NOMO-1 treated with dmso at 0.1 percent for 144 hours (cell line): ENCODE results near the gene MYO1B.

ENCODE experiments used
- DNase-seq: peaks from one replicate; lab custom pipeline; 2025; ENCODE audit not compliant: unreplicated experiment; lab: John Stamatoyannopoulos, UW

MYO1B gene

DNA sequence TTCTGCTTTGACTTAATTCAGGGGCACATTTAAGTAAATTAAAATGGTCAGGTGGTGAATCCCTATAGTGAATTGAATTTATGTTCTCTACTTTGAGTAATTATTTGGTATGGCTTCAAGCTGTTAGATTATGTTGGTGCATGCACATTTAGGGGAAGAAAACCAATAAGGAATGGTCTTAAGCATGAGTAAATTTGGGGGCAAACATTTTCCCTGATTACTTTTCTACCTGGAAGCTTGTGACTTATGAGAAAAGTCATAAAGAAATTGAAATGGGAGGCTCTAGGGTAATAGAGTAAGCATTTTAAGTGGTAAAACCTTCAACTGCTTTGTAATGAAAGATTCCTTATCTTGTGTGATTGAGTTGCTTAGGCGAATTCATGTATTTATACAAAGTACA lies 112.5 kb downstream of the MYO1B start:
- DNase-seq: no peak

DNA sequence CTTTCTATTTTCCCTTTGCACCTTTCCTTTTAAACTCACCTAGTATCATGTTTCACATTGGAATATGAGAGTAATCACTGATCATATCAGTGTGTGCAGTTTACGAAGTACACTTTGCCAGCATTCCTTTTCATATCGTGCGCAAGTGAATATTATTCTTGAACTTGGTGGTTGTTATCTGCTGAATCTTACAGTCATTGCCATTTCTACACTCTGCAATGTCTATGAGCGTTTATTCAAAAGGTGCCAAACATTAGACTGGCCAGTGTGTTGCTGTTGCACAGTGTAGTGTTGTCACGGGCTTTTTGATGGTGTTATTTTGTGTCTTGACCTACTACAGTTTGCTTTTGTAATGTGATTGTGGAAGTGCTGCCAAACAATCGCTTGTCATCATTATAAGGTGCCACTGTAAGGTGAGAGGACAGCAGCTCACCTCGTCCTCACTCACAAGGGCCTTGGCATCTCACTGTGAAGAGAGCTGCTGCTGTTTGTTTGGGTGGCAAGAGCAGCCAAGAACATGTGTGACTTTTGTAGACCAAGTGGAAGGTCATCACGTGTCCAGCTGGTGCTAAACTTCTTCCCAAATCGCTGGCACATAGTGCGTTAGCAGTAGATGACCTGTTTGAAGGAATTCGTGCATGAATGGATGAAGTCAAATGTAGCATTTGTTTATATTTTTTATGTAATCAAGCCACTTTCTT lies 113.3 kb downstream of the MYO1B start:
- DNase-seq: no peak

DNA sequence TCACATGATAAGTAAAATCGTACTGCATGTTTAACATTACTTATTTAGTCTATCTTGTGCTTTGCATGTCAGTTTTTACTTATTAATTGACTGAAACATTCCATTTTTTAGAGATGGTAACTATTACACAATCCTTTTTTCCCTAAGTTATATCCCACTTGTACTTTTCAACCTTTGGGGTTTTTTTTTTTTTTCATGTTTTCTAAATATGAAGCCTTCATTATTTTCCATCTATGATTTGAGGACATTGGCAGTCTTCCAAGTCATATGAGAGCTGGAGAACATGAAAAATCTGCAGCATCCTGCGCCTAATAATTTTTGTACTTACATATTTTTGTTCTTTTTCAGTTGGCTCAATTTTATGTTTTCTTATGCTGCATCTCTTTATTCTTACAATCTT lies 113.9 kb downstream of the MYO1B start:
- DNase-seq: no peak

DNA sequence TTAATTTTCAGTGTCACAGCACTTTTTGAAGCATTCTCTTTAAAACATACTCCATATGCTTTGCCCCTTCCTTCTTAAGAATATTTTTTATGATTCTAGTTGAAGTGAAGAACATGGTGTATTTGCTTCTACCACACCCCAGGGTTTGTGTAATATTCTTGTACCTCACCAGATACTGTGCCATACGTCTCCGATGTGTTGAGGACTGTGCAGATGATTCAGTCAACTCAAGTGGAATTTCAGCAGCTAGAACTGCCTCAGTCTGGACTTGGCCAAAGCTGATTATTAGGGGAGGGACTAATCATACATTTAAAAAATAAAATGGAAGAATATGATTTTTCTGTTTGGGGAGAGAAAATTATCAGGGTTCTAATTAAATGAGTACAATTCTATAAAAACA lies 115.7 kb downstream of the MYO1B start:
- DNase-seq: no peak

- no peak for DNase-seq
Observed at GRCh38 chr2:191362841-191363240, 117.6 kb downstream of the MYO1B start.

GRCh38 chr2:191363267-191363666 lies 118.1 kb downstream of the MYO1B start:
- DNase-seq: peak; percentile 2

GRCh38 chr2:191365089-191365488 lies 119.9 kb downstream of the MYO1B start:
- no peak for DNase-seq

DNA sequence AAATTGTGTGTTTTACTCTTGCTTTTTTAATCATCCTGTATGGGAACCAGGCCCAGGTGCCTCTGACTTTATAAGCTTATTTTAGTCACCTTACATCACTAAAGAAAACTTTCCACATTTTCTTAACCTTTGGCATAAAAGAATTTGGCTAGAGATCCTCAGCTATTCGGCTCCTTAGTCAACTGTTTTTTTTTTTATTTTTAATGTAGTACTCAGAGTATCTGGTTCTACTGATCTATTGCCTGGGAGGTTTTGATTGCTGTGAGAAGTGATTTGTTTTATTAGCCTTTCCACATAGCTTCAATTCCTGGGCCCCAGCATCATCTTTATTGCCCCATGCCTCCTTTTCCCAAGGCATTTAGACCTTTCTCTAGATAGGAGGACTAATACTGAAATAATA lies 121.0 kb downstream of the MYO1B start:
- DNase-seq: no peak

DNA sequence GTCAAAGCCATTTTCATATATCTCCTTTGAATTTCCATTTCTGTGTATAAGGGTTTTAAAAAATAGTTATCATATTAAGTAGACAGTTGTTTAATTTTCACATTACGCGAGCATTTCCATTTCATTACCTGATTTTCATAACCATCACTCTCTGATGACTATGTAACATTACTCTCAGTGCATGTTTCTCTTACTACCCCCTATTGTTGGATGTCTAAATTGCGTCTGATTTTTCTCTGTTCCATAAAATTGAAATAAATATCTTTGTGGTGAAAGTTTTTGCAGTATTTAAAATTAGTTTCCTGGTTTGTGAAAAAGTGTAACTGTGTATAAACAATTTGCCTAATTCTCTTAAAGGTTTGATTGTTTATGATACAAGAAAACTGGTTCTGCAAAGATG lies 123.8 kb downstream of the MYO1B start:
- DNase-seq: no peak

DNA sequence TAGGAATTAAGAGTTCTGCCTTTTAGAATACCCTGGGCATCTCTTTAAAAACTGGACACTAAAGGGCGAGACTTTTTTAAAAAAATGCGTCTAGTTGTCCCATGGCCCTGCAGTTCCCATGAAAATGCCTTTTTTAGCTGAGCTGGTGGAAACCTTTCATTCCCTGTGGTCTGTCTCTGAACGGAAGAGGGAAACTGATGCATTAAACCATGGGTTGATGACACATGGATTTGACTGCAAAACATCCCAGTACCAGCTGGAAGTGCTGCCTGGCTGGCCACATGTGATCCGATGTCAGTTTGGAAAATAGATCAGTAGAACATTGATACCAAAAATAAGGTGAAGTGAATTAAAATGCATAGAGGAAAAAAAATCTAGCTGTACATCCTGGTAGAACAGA lies 129.2 kb downstream of the MYO1B start:
- no peak for DNase-seq

GRCh38 chr2:191374939-191375338 lies 129.7 kb downstream of the MYO1B start:
- no peak for DNase-seq

DNA sequence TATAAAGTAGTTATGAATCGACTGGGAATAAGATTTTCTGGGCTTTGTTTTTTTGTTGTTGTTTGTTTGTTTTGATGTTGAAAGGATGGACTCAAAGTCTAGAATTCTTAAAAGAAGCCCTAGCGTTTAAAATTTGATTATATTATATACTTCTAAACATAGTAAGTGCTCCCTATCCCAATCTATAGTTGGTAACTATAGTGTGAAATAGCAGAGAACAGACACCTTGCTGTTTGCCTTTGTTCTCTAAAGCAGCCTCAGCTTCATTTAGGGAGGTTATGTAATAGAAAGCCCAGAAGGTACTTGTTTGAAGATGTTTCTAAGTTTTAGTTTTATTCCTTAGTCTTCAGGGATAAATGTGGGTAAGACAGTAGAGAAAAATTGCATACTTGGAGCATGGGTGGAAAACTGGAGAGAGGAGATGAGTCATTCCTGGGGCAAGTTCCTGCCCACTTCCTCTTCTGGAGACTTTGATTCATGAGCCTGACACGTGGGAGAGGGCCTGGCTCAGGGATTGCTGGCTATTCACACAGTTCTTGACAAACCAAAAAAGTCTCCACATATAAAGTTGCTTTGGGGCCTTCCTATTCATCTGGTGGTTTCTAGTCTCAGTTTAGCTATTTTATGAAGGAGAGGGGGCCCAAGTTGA lies 131.9 kb downstream of the MYO1B start:
- peak; percentile 68 for DNase-seq

- no peak for DNase-seq
Observed at GRCh38 chr2:191379375-191379774, 134.2 kb downstream of the MYO1B start.

DNA sequence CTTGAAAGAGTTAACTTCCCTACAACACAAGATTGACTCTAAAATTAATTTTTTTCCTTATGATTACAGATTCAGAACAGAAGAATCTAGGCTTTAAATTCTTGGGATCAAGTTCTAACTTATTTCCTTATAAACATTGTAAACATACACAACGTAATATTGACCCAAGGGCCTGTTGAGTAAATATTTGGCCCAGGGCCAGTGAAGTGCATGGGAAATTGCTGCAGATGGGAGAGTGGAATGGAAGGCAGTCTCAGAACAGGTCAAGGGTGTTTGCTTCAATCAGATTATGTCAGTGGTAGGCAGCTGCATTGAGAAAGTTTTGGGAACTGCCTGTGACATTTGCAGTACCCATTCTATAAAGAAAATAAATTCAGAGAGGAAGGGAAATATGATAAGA lies 137.6 kb downstream of the MYO1B start:
- DNase-seq: no peak

- DNase-seq: no peak
Observed at GRCh38 chr2:191383486-191383885, 138.3 kb downstream of the MYO1B start.

- DNase-seq: no peak
Observed at GRCh38 chr2:191384829-191385228, 139.6 kb downstream of the MYO1B start.

- no peak for DNase-seq
Observed at GRCh38 chr2:191385416-191386160, 140.4 kb downstream of the MYO1B start.

- DNase-seq: no peak
Observed at GRCh38 chr2:191386938-191387536, 141.8 kb downstream of the MYO1B start.

DNA sequence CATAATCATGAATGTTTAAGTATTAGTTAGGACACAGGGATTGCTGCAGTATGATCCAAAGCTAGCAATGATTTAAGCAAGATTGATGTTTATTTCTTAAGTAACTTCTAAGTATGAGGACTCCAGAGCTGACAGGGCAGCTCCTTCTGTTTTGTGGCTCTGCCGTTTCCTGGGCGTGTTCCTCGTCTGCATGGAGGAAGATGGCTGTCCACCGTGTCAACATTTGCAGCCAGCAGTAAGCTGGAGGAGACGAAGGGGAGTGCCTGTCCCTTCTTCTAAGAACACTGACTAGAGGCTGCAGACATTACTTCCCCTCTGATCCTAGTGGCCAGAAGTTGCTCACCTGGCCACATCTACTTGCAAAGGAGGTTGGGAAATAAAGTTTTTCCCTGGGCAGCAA lies 144.1 kb downstream of the MYO1B start:
- peak; percentile 29 for DNase-seq

DNA sequence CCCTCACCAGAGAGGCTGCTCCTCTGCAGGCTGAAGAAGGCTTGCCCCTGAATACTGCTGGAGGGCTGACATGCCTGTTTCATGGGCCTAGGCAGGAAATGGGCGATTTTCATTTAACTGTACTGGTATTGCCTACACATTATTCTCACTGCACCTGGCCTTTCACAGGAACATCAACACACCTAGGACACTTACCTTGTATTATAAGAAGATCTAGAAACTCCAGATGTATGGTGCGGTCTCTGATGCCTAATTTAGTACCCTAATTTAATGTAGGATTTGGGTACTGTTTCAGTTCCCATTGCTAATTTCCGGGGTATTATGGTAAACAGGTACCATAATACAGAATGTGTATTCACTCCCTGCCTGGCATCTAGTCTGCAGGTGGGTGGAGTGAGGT lies 146.0 kb downstream of the MYO1B start:
- no peak for DNase-seq

GRCh38 chr2:191394043-191394442 lies 148.8 kb downstream of the MYO1B start:
- no peak for DNase-seq

GRCh38 chr2:191396794-191397193 lies 151.6 kb downstream of the MYO1B start:
- DNase-seq: no peak
